IgD-negative memory B cell (primary cell): Measurements from ENCODE around the gene TECPR2. TPM values are rescaled to one million over a fixed set of nuclear protein-coding genes. Genes with fewer than 3 reads are reported as not detected.

ENCODE experiments used
- H3K27ac Mint-ChIP-seq, 3 donors: one replicate each; pipeline ENCODE4 v1.8.0; 2020 to 2022; ENCODE audit warnings: mild to moderate bottlenecking in 3 of 3, mixed read lengths in 3 of 3, moderate library complexity in 1 of 3
- H3K27me3 Mint-ChIP-seq: one replicate; pipeline ENCODE4 v1.8.0; 2021; ENCODE audit warnings: mixed read lengths
- H3K36me3 Mint-ChIP-seq: one replicate; pipeline ENCODE4 v1.8.0; 2020; ENCODE audit warnings: mild to moderate bottlenecking, mixed read lengths
- H3K4me1 Mint-ChIP-seq, 3 donors: one replicate each; pipeline ENCODE4 v1.8.0; 2020 to 2022; ENCODE audit warnings: mixed read lengths in 3 of 3, mild to moderate bottlenecking in 1 of 3
- H3K4me3 Mint-ChIP-seq, 4 donors: one replicate each; pipeline ENCODE4 v1.8.0; 2020 to 2022; ENCODE audit warnings: mild to moderate bottlenecking in 4 of 4, mixed read lengths in 4 of 4, moderate library complexity in 3 of 4
- H3K9me3 Mint-ChIP-seq, 3 donors: one replicate each; pipeline ENCODE4 v1.8.0; 2020 to 2021; ENCODE audit warnings: mixed read lengths in 3 of 3, mild to moderate bottlenecking in 1 of 3
- polyA plus RNA-seq: library from polyadenylated mRNA; unstranded; fragments of 300-500 nt; fragmentation: Illumina TruSeq; gene quantifications from one replicate; pipeline ENCODE4 v1.2.3, GENCODE V29; 2021

TECPR2 gene
- polyA plus RNA-seq, 1 donor from 2014 or later: 3.2 TPM

GRCh38 chr14:102473559-102473958 is 110.8 kb downstream of the TECPR2 start:
- no peak overlapping the region for H3K4me3 Mint-ChIP-seq
- peaks cover 0 to 1% (median 0%) of the 10 kb centered on the region in 3 donors for H3K4me1 Mint-ChIP-seq
- no peak overlapping the region for H3K27ac Mint-ChIP-seq
- H3K9me3 Mint-ChIP-seq: no peaks in the 10 kb centered on the region
- H3K36me3 Mint-ChIP-seq: peaks cover 13% of the 10 kb centered on the region
- no peaks in the 10 kb centered on the region for H3K27me3 Mint-ChIP-seq

- H3K9me3 Mint-ChIP-seq: no peaks in the 10 kb centered on the region
- no peak overlapping the region for H3K4me3 Mint-ChIP-seq
- peaks cover 9% of the 10 kb centered on the region for H3K36me3 Mint-ChIP-seq
- H3K27ac Mint-ChIP-seq: no peak overlapping the region
- H3K27me3 Mint-ChIP-seq: no peaks in the 10 kb centered on the region
- peaks cover 0 to 7% (median 2%) of the 10 kb centered on the region in 3 donors for H3K4me1 Mint-ChIP-seq
Measured at GRCh38 chr14:102474934-102475333, 112.2 kb downstream of the TECPR2 start.

GRCh38 chr14:102479107-102479506 is 116.4 kb downstream of the TECPR2 start:
- no peaks in the 10 kb centered on the region for H3K27me3 Mint-ChIP-seq
- peaks cover 0 to 9% (median 2%) of the 10 kb centered on the region in 3 donors for H3K4me1 Mint-ChIP-seq
- H3K4me3 Mint-ChIP-seq: no peak overlapping the region
- H3K36me3 Mint-ChIP-seq: peaks cover 21% of the 10 kb centered on the region
- H3K27ac Mint-ChIP-seq: no peak overlapping the region
- H3K9me3 Mint-ChIP-seq: peaks cover 0 to 9% (median 0%) of the 10 kb centered on the region in 3 donors

DNA sequence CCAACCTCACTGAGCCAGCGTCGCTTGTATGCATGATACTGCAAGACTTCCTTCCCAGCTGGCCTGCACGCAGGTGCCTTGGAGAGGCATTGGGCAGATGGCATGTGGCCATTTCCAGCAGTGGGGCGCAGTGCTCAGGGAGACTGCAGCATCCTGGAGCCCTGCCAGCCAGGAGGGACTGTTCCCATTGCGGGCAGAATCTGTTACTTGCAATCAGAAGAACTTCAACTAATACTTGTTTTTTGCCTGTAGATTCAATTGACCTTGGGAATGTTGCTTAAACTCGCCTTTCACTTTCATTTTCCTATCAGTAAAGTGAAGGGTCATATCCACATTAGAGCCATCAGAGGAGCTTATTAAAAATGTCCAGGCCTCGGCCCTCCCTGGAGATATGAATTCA is 117.0 kb downstream of the TECPR2 start:
- Mint-ChIP-seq H3K4me1 (peaks cover 0 to 9% (median 2%) of the 10 kb centered on the region in 3 donors), H3K9me3 (peaks cover 0 to 9% (median 0%) of the 10 kb centered on the region in 3 donors), H3K36me3 (peaks cover 21% of the 10 kb centered on the region), H3K27me3 (no peaks in the 10 kb centered on the region), H3K27ac (no peak overlapping the region), H3K4me3 (no peak overlapping the region)

DNA sequence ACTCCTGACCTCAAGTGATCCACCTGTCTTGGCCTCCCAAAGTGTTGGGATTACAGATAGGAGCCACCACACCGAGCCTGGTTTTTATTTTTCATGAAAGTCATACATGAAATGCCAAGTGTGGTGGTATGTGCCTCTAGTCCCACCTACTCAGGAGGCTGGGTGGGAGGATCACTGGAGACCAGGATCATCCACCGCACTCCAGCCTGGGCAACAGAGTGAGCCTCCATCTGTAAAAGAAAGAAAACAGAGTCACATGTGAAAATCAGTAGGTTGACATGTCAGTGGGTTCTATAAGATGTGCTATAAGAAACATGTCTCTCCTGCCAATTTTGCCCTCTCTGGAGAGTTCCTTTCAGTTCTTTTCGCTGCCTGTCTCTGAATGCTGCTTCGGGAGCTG is 118.6 kb downstream of the TECPR2 start:
- no peak overlapping the region for H3K27ac Mint-ChIP-seq
- H3K4me1 Mint-ChIP-seq: peaks cover 0 to 9% (median 2%) of the 10 kb centered on the region in 3 donors
- H3K27me3 Mint-ChIP-seq: no peaks in the 10 kb centered on the region
- no peak overlapping the region for H3K4me3 Mint-ChIP-seq
- H3K36me3 Mint-ChIP-seq: peaks cover 16% of the 10 kb centered on the region
- peaks cover 0 to 9% (median 0%) of the 10 kb centered on the region in 3 donors for H3K9me3 Mint-ChIP-seq

GRCh38 chr14:102481791-102482238 is 119.1 kb downstream of the TECPR2 start:
- H3K9me3 Mint-ChIP-seq: peaks cover 0 to 9% (median 0%) of the 10 kb centered on the region in 3 donors
- H3K27ac Mint-ChIP-seq: no peak overlapping the region
- peaks cover 0 to 9% (median 2%) of the 10 kb centered on the region in 3 donors for H3K4me1 Mint-ChIP-seq
- H3K27me3 Mint-ChIP-seq: no peaks in the 10 kb centered on the region
- no peak overlapping the region for H3K4me3 Mint-ChIP-seq
- H3K36me3 Mint-ChIP-seq: peaks cover 17% of the 10 kb centered on the region

DNA sequence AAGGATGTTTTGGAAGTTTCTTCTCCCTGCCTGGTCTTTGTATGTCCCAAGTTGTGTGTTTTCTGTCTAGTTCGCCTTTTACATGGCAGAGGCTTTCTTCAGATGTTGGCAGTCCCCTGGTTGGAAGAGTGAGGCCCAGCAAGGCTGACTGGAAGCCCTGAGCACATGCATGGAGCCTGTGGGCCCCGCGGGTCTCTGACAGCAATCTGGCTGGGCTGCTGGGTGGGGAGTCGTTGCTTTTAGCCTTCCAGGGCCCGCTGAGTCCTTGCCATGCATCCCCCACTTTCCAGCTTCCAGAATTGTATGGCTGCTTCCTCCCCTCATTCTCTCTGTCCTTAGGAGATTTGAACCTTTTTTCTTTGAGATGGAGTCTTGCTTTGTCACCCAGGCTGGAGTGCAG is 121.6 kb downstream of the TECPR2 start:
- Mint-ChIP-seq H3K27ac (no peak overlapping the region), H3K4me1 (peaks cover 0 to 7% (median 2%) of the 10 kb centered on the region in 3 donors), H3K4me3 (no peak overlapping the region)

DNA sequence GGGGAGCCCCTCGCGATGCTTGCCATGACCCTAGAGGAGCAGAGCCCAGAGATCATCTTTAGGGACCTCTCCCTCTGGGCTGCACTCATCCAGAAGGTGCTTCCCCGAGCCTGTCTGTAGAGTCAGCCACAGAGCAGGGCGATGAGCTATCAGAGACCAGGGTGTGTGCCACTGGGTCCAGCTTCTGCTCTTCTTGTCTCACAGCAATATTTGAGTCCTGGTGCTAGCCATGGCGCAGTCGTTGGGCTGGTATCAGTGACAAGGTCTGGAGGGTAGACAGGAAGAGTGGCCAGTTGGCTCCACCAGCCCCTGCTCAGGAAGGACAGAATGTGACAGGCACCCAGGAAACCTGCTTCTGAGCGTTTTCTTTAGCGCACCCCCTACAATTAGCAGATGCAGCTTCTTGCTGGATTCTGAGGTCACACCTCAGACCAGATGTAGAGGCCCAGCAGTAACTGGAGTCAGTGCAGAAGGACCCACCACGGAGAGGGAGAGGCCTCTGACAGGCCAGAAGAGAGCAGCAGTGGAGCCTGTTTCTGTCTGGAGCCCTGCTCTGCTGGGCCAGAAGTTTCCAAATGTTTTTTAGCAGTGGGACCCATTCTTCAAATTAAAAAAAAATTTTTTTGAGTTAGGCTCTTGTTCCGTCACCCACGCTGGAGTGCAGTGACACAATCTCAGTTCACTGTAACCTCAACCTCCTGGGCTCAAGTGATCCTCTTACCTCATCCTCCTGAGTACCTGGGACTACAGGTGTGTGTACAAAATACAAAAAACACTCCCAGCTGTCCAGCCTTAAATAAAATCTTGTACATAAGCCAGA is 123.2 kb downstream of the TECPR2 start:
- Mint-ChIP-seq H3K27me3 (no peaks in the 10 kb centered on the region), H3K4me3 (no peak overlapping the region), H3K4me1 (peaks cover 0 to 2% (median 0%) of the 10 kb centered on the region in 3 donors), H3K36me3 (peaks cover 13% of the 10 kb centered on the region), H3K9me3 (peaks cover 0 to 9% (median 0%) of the 10 kb centered on the region in 3 donors), H3K27ac (no peak overlapping the region)

More for the DNA sequence above, 121.6 kb downstream of the TECPR2 start:
- H3K9me3 Mint-ChIP-seq: peaks cover 0 to 9% (median 0%) of the 10 kb centered on the region in 3 donors
- no peaks in the 10 kb centered on the region for H3K27me3 Mint-ChIP-seq
- peaks cover 17% of the 10 kb centered on the region for H3K36me3 Mint-ChIP-seq

GRCh38 chr14:102486513-102487203 is 123.9 kb downstream of the TECPR2 start:
- Mint-ChIP-seq H3K27me3 (no peaks in the 10 kb centered on the region), H3K36me3 (peaks cover 12% of the 10 kb centered on the region), H3K4me1 (peaks cover 0 to 2% (median 0%) of the 10 kb centered on the region in 3 donors), H3K9me3 (peaks cover 0 to 9% (median 0%) of the 10 kb centered on the region in 3 donors), H3K4me3 (no peak overlapping the region), H3K27ac (no peak overlapping the region)

DNA sequence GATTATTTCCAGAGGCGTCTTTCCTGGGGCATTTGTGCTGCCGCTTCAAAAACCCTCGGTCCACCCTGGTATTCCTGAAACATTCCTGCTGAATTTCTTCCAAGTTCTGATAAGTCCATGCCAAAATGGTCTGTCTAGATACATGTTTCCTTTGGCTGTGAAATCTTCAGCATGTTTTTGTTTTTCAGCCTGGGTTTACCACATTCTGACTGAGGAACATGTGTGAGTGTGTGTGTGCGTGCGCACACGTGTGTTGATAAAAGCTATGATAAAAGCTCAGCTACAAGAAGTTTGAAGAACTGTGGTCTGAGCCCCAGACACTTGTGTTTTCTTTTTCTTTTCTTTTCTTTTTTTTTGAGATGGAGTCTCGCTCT is 124.5 kb downstream of the TECPR2 start:
- Mint-ChIP-seq H3K4me3 (no peak overlapping the region), H3K27me3 (no peaks in the 10 kb centered on the region), H3K36me3 (peaks cover 8% of the 10 kb centered on the region), H3K27ac (no peak overlapping the region), H3K4me1 (no peaks in the 10 kb centered on the region), H3K9me3 (peaks cover 0 to 9% (median 0%) of the 10 kb centered on the region in 3 donors)

DNA sequence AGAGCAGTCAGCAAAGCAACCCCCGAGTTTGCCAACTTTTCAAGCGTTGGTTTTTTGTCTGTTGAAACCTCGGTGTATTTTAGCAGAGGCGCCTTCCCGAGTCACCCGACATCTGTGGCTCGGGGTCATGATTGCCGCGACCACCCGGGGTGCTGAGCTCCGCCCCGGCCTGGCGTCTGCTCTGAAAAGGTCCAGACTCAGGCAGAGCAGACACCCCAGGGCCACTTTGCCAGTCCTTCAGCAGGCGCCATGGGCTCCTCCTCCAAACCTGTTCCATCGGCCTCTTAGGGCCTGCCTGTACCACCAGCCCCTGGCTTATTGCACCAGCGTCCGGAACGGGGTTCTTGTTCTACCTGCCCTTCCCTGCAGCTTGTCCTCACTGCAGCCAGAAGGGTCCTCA is 127.7 kb downstream of the TECPR2 start:
- Mint-ChIP-seq H3K27me3 (no peaks in the 10 kb centered on the region), H3K36me3 (peaks cover 1% of the 10 kb centered on the region), H3K9me3 (no peaks in the 10 kb centered on the region), H3K4me1 (no peaks in the 10 kb centered on the region), H3K4me3 (no peak overlapping the region), H3K27ac (no peak overlapping the region)

DNA sequence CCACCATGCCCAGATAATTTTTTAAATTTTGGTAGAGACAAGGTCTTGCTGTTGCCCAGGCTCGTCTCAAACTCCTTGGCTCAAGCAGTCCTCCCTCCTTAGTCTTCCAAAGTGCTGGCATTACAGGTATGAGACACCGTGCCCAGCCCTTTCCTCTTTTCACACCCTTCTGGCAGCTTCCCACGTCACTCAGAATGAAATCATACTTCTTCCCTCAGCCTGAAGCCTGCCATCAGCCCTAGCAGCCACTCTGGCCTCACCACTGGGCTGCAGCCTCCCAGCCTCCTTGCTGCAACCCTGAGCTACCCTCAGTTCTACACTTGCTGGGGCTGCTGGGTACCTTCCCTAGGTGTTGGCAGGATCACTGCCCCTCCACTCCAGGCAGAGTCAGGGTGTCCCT is 128.6 kb downstream of the TECPR2 start:
- peaks cover under 1% of the 10 kb centered on the region for H3K36me3 Mint-ChIP-seq
- no peaks in the 10 kb centered on the region for H3K9me3 Mint-ChIP-seq
- no peaks in the 10 kb centered on the region for H3K27me3 Mint-ChIP-seq
- H3K4me3 Mint-ChIP-seq: no peak overlapping the region
- H3K27ac Mint-ChIP-seq: no peak overlapping the region
- H3K4me1 Mint-ChIP-seq: no peaks in the 10 kb centered on the region

- H3K36me3 Mint-ChIP-seq: no peaks in the 10 kb centered on the region
- no peak overlapping the region for H3K27ac Mint-ChIP-seq
- peak overlapping the region in 1 of 4 donors; percentile 68 for H3K4me3 Mint-ChIP-seq
- H3K27me3 Mint-ChIP-seq: no peaks in the 10 kb centered on the region
- H3K9me3 Mint-ChIP-seq: no peaks in the 10 kb centered on the region
- no peaks in the 10 kb centered on the region for H3K4me1 Mint-ChIP-seq
Measured at GRCh38 chr14:102491786-102492530, 129.2 kb downstream of the TECPR2 start.

- H3K27me3 Mint-ChIP-seq: no peaks in the 10 kb centered on the region
Measured at GRCh38 chr14:102492531-102492910, 129.8 kb downstream of the TECPR2 start.

GRCh38 chr14:102493096-102493495 is 130.4 kb downstream of the TECPR2 start:
- no peak overlapping the region for H3K4me3 Mint-ChIP-seq
- no peaks in the 10 kb centered on the region for H3K36me3 Mint-ChIP-seq
- H3K27me3 Mint-ChIP-seq: no peaks in the 10 kb centered on the region
- no peaks in the 10 kb centered on the region for H3K9me3 Mint-ChIP-seq
- H3K27ac Mint-ChIP-seq: no peak overlapping the region
- no peaks in the 10 kb centered on the region for H3K4me1 Mint-ChIP-seq

More at GRCh38 chr14:102492531-102492910, 129.8 kb downstream of the TECPR2 start:
- Mint-ChIP-seq H3K27ac (no peak overlapping the region), H3K36me3 (no peaks in the 10 kb centered on the region), H3K4me3 (no peak overlapping the region), H3K9me3 (no peaks in the 10 kb centered on the region), H3K4me1 (no peaks in the 10 kb centered on the region)
